ENCODE results near the gene ZNF827.

The ZNF827 gene

GRCh38 chr4:145886871-145887240 is 51.8 kb downstream of the ZNF827 start:
- no peak for DNase-seq (ENCODE audit: low spot score)
- no peak overlapping the region for H3K27ac ChIP-seq (ENCODE audit: poor library complexity, severe bottlenecking)
- no peaks in the 10 kb centered on the region for H3K9me3 ChIP-seq (ENCODE audit: severe bottlenecking)
- no peaks in the 10 kb centered on the region for H3K27me3 ChIP-seq (ENCODE audit: insufficient read depth, poor library complexity, severe bottlenecking)
- H3K36me3 ChIP-seq (ENCODE audit: low read depth), result no peaks in the 10 kb centered on the region
- ATAC-seq (ENCODE audit: low read depth), result no peak
- H3K4me3 ChIP-seq (ENCODE audit: severe bottlenecking), result no peak overlapping the region
- peaks cover 6% of the 10 kb centered on the region for H3K4me1 ChIP-seq (ENCODE audit: insufficient read depth, poor library complexity, severe bottlenecking)
- TF ChIP-seq CTCF (IDR thresholded peaks at IDR 0.05; ENCODE audit: poor library complexity, severe bottlenecking), result no peak

- Histone ChIP-seq H3K4me1 (ENCODE audit: insufficient read depth, poor library complexity, severe bottlenecking) (peaks cover 8% of the 10 kb centered on the region), H3K27ac (ENCODE audit: poor library complexity, severe bottlenecking) (no peak overlapping the region), H3K4me3 (ENCODE audit: severe bottlenecking) (no peak overlapping the region), H3K27me3 (ENCODE audit: insufficient read depth, poor library complexity, severe bottlenecking) (no peaks in the 10 kb centered on the region), H3K9me3 (ENCODE audit: severe bottlenecking) (no peaks in the 10 kb centered on the region), H3K36me3 (ENCODE audit: low read depth) (no peaks in the 10 kb centered on the region)
- DNase-seq (ENCODE audit: low spot score) (no peak), ATAC-seq (ENCODE audit: low read depth) (no peak)
- no peak for TF ChIP-seq CTCF (IDR thresholded peaks at IDR 0.05; ENCODE audit: poor library complexity, severe bottlenecking)
Observed at GRCh38 chr4:145885666-145886065, 53.0 kb downstream of the ZNF827 start.

GRCh38 chr4:145884775-145885174 is 53.8 kb downstream of the ZNF827 start:
- H3K4me1 ChIP-seq (ENCODE audit: insufficient read depth, poor library complexity, severe bottlenecking), result peaks cover 8% of the 10 kb centered on the region
- H3K4me3 ChIP-seq (ENCODE audit: severe bottlenecking), result no peak overlapping the region
- no peaks in the 10 kb centered on the region for H3K27me3 ChIP-seq (ENCODE audit: insufficient read depth, poor library complexity, severe bottlenecking)
- TF ChIP-seq CTCF (IDR thresholded peaks at IDR 0.05; ENCODE audit: poor library complexity, severe bottlenecking), result no peak
- ATAC-seq (ENCODE audit: low read depth), result no peak
- H3K9me3 ChIP-seq (ENCODE audit: severe bottlenecking), result no peaks in the 10 kb centered on the region
- H3K36me3 ChIP-seq (ENCODE audit: low read depth), result no peaks in the 10 kb centered on the region
- no peak overlapping the region for H3K27ac ChIP-seq (ENCODE audit: poor library complexity, severe bottlenecking)
- no peak for DNase-seq (ENCODE audit: low spot score)

DNA sequence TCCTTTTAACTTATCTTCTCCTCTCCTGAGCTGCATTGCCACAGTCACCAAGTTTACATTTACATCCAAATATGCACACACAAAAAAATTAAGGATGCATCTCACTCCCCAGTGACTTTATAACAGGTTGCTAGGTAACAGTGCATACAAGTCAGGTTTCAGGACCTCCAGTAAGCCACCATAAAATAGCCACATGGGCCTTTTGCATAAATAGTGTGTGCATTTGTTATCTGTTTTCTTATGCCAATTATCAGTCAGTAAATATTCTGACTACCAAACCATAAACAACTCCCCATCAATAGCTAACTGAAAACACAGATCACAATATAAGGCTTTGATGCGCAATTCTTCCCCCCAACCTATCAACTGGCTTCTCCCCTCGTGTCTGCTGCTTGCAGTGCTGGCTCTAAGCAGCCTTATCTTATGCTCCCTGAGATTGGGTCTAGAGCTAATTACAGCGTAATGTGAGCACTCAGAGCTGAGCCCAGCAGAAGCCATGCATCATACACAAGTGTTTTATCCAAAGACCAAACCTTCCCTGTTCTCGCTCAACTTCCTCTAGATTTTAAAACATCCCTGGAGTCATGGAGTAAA is 55.4 kb downstream of the ZNF827 start:
- no peaks in the 10 kb centered on the region for H3K27me3 ChIP-seq (ENCODE audit: insufficient read depth, poor library complexity, severe bottlenecking)
- ATAC-seq (ENCODE audit: low read depth), result no peak
- no peaks in the 10 kb centered on the region for H3K9me3 ChIP-seq (ENCODE audit: severe bottlenecking)
- H3K4me3 ChIP-seq (ENCODE audit: severe bottlenecking), result no peak overlapping the region
- H3K4me1 ChIP-seq (ENCODE audit: insufficient read depth, poor library complexity, severe bottlenecking), result peaks cover 8% of the 10 kb centered on the region
- H3K36me3 ChIP-seq (ENCODE audit: low read depth), result no peaks in the 10 kb centered on the region
- DNase-seq (ENCODE audit: low spot score), result no peak
- TF ChIP-seq CTCF (IDR thresholded peaks at IDR 0.05; ENCODE audit: poor library complexity, severe bottlenecking), result no peak
- H3K27ac ChIP-seq (ENCODE audit: poor library complexity, severe bottlenecking), result no peak overlapping the region

- no peak for TF ChIP-seq CTCF (IDR thresholded peaks at IDR 0.05; ENCODE audit: poor library complexity, severe bottlenecking)
- H3K4me3 ChIP-seq (ENCODE audit: severe bottlenecking), result no peak overlapping the region
- peaks cover 8% of the 10 kb centered on the region for H3K4me1 ChIP-seq (ENCODE audit: insufficient read depth, poor library complexity, severe bottlenecking)
- H3K36me3 ChIP-seq (ENCODE audit: low read depth), result no peaks in the 10 kb centered on the region
- no peak overlapping the region for H3K27ac ChIP-seq (ENCODE audit: poor library complexity, severe bottlenecking)
- no peaks in the 10 kb centered on the region for H3K27me3 ChIP-seq (ENCODE audit: insufficient read depth, poor library complexity, severe bottlenecking)
- DNase-seq (ENCODE audit: low spot score) (no peak), ATAC-seq (ENCODE audit: low read depth) (no peak)
- no peaks in the 10 kb centered on the region for H3K9me3 ChIP-seq (ENCODE audit: severe bottlenecking)
Observed at GRCh38 chr4:145882604-145883003, 56.0 kb downstream of the ZNF827 start.

Data from RWPE2 (cell line).